ENCODE measurements around the gene HYAL2.

HYAL2 gene

DNA sequence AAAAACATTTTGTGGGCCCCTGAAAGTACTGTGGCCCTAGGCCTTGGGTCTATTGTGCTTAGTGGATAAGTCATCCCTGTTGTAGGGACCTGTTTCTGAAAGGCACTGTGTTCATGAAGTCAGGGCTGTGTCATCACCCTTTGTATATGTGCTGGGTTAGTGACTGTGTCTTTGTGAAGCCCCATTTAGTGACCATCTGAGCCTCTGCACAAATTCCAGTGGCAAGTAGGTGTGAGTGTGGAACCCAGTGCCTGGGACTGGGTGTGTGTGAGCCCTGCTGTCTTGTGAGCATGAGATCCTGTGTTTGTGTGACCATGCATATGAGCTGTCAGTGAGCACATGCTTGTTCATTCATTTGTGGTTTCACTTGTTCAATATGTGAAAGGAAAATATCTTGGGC is 17.9 kb downstream of the HYAL2 start:
- Histone ChIP-seq H3K4me3 (ENCODE audit: low read length in 2 of 2) (no peak overlapping the region), H3K18ac (ENCODE audit: low read length) (no peak overlapping the region), H3K36me3 (replicated peaks in 1 of 2; ENCODE audit: control insufficient read depth in 2 of 2, insufficient read depth in 2 of 2, low read length in 2 of 2) (peaks cover 2% of the 10 kb centered on the region in 2 donors), H2BK5ac (ENCODE audit: low read length) (no peak overlapping the region), H3K4me2 (ENCODE audit: insufficient read depth, low read length, poor library complexity, severe bottlenecking) (no peak overlapping the region), H3K9me3 (replicated peaks in 1 of 2; ENCODE audit: control insufficient read depth in 2 of 2, insufficient read depth in 1 of 2, low read depth in 1 of 2, low read length in 2 of 2) (peaks cover 0 to 7% of the 10 kb centered on the region in 2 donors), H3K4ac (ENCODE audit: low read length) (no peak overlapping the region), H3K27me3 (ENCODE audit: control insufficient read depth in 3 of 3, insufficient read depth in 3 of 3, low read depth in 1 of 3, low read length in 3 of 3) (no peaks in the 10 kb centered on the region), H3K4me1 (ENCODE audit: control insufficient read depth in 2 of 2, insufficient read depth in 1 of 2, low read depth in 1 of 2, low read length in 2 of 2) (peaks cover 8 to 12% of the 10 kb centered on the region in 2 donors), H2BK15ac (ENCODE audit: low read length) (no peak overlapping the region), H3K79me1 (ENCODE audit: low read depth, low read length) (no peaks in the 10 kb centered on the region), H4K91ac (ENCODE audit: low read depth, low read length, poor library complexity) (no peak overlapping the region), H4K8ac (ENCODE audit: low read depth, low read length) (no peak overlapping the region), H3K14ac (ENCODE audit: low read length) (no peak overlapping the region), H2BK12ac (ENCODE audit: low read length) (no peak overlapping the region), H3K27ac (replicated peaks; ENCODE audit: low read length) (no peak overlapping the region), H2AK5ac (ENCODE audit: low read depth, low read length) (no peak overlapping the region), H2BK120ac (ENCODE audit: low read depth, low read length) (no peak overlapping the region), H3K23ac (ENCODE audit: low read depth, low read length, poor library complexity) (no peak overlapping the region), H3K9ac (ENCODE audit: low read depth, low read length, poor library complexity) (no peak overlapping the region), H2AFZ (ENCODE audit: low read length) (no peak overlapping the region)
- no peak for DNase-seq (ENCODE audit: low spot score)

DNA sequence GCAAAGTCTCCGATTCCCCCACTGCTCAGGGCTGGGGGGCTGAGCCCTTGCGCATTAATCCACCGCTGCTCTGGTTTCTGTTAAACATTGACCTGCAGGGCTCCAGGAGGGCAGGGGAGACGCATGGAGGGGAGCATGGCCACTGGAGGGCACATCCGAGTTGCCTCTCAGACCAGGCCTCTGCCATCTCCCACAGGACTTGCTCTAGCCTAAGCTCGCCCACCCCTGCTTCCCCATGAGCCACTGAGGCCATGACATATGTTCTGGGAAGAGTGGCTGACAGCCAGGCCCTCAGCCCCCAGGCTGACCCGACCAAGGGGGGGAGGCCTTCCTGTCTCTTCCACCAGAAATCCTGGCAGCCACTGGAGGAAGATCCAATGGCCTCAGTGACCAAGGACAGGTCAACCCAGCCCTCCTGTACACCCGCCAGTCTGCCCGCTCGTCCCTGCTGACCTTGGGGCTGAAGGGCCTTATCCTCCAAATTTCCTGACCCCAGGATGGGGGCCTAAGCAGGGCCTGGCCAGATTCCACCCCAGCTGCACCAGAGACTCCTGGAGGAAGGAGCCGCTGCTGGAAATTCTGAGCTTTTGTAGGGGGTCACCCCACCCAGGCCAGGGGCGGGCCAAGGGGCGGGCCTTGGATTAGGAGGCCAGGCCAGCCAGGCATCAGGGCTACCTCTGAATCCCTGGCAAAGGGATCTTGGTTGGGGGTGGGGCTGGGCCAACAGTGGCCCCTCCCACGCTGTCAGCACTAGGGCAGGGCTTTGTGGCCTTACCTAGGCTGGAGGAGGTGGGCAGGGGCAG is 19.3 kb downstream of the HYAL2 start, which contains the start of gene HYAL1:
HYAL1 (minus strand) TSS at position 562 of the 803 bp plus-strand sequence. CDS start 618 bp downstream, outside the sequence.
- no peaks in the 10 kb centered on the region for H3K9me3 ChIP-seq (replicated peaks in 1 of 2; ENCODE audit: control insufficient read depth in 2 of 2, insufficient read depth in 1 of 2, low read depth in 1 of 2, low read length in 2 of 2)
- no peaks in the 10 kb centered on the region for H3K79me1 ChIP-seq (ENCODE audit: low read depth, low read length)
- no peak within 1 kb of the TSS for H2BK120ac ChIP-seq (ENCODE audit: low read depth, low read length)
- no peaks in the 10 kb centered on the region for H3K27me3 ChIP-seq (ENCODE audit: control insufficient read depth in 3 of 3, insufficient read depth in 3 of 3, low read depth in 1 of 3, low read length in 3 of 3)
- peaks cover 12 to 14% of the 10 kb centered on the region in 2 donors for H3K4me1 ChIP-seq (ENCODE audit: control insufficient read depth in 2 of 2, insufficient read depth in 1 of 2, low read depth in 1 of 2, low read length in 2 of 2)
- peak within 1 kb of the TSS; percentile 79 for H3K18ac ChIP-seq (ENCODE audit: low read length)
- H3K14ac ChIP-seq (ENCODE audit: low read length): peak within 1 kb of the TSS; percentile 84
- peak within 1 kb of the TSS; percentile 72 for H3K4ac ChIP-seq (ENCODE audit: low read length)
- H3K4me2 ChIP-seq (ENCODE audit: insufficient read depth, low read length, poor library complexity, severe bottlenecking): no peak within 1 kb of the TSS
- no peak within 1 kb of the TSS for H4K91ac ChIP-seq (ENCODE audit: low read depth, low read length, poor library complexity)
- H2BK5ac ChIP-seq (ENCODE audit: low read length): peak within 1 kb of the TSS; percentile 88
- H2BK12ac ChIP-seq (ENCODE audit: low read length): peak within 1 kb of the TSS; percentile 14
- H2AFZ ChIP-seq (ENCODE audit: low read length): no peak within 1 kb of the TSS
- no peak within 1 kb of the TSS for H3K4me3 ChIP-seq (ENCODE audit: low read length in 2 of 2)
- peak within 1 kb of the TSS; percentile 45 for H4K8ac ChIP-seq (ENCODE audit: low read depth, low read length)
- H3K9ac ChIP-seq (ENCODE audit: low read depth, low read length, poor library complexity): peak within 1 kb of the TSS; percentile 78
- peak within 1 kb of the TSS; percentile 96 for H2AK5ac ChIP-seq (ENCODE audit: low read depth, low read length)
- H3K36me3 ChIP-seq (replicated peaks in 1 of 2; ENCODE audit: control insufficient read depth in 2 of 2, insufficient read depth in 2 of 2, low read length in 2 of 2): no peaks in the 10 kb centered on the region
- no peak for DNase-seq (ENCODE audit: low spot score)
- H2BK15ac ChIP-seq (ENCODE audit: low read length): peak within 1 kb of the TSS; percentile 69
- peak within 1 kb of the TSS; percentile 60 for H3K23ac ChIP-seq (ENCODE audit: low read depth, low read length, poor library complexity)
- peak within 1 kb of the TSS; percentile 50 for H3K27ac ChIP-seq (replicated peaks; ENCODE audit: low read length)
- WGBS, 2 donors (ENCODE audit: extremely low coverage in 2 of 2, insufficient read length in 2 of 2, insufficient replicate concordance in 1 of 2): no CpG with 5 or more reads among the region's 14 CpGs

DNA sequence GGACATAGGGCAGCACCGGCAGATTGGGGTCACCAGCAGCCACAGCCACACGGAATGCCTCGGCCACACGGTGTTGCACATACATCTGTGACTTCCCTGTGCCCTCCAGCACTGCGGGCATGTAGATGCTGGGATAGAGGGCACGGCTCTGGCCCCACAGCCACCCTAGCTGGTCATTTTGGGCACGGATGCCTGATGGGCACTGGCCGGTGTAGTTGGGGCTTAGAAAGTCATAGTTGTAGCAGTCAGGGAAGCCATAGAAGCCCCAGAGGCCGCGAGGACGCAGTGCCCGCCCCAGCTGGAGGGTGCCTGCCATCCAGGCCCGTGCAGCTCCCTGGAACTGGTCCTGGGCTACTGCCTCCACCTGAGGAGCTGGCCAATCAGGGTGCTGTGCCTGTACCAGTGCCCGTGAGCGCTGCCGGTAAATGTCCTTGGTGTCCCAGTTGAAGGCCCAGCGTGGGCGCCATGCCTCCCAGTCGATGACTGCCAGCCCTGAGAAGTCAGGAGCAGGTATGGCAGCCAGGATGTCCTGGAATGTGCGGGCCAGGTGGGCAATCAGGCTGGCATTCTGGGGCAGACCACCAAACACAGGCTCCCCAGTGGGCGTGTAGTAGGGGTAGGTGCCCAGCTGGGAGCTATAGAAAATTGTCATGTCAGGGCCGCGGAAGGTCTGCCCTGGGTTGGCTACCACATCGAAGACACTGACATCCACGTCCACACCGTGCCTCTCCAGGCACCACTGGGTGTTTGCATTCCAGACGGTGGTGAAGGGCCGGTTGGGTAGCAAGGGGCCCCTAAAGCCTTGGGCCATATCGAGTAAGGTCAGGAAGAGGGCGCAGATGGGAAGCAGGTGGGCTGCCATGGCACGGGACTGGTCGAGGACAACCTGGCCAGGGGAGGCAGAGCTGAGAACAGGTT is 20.2 kb downstream of the HYAL2 start:
- Histone ChIP-seq H2BK12ac (ENCODE audit: low read length) (no peak overlapping the region), H3K36me3 (replicated peaks in 1 of 2; ENCODE audit: control insufficient read depth in 2 of 2, insufficient read depth in 2 of 2, low read length in 2 of 2) (no peaks in the 10 kb centered on the region), H3K79me1 (ENCODE audit: low read depth, low read length) (no peaks in the 10 kb centered on the region), H2BK5ac (ENCODE audit: low read length) (peak overlapping the region; percentile 88), H3K4me2 (ENCODE audit: insufficient read depth, low read length, poor library complexity, severe bottlenecking) (no peak overlapping the region), H3K4ac (ENCODE audit: low read length) (peak overlapping the region; percentile 72), H2AK5ac (ENCODE audit: low read depth, low read length) (peak overlapping the region; percentile 96), H3K4me3 (ENCODE audit: low read length in 2 of 2) (peak overlapping the region in 1 of 2 donors; percentile 11), H2BK15ac (ENCODE audit: low read length) (peak overlapping the region; percentile 69), H2BK120ac (ENCODE audit: low read depth, low read length) (no peak overlapping the region), H3K23ac (ENCODE audit: low read depth, low read length, poor library complexity) (no peak overlapping the region), H3K4me1 (ENCODE audit: control insufficient read depth in 2 of 2, insufficient read depth in 1 of 2, low read depth in 1 of 2, low read length in 2 of 2) (peaks cover 12 to 14% of the 10 kb centered on the region in 2 donors), H3K9me3 (replicated peaks in 1 of 2; ENCODE audit: control insufficient read depth in 2 of 2, insufficient read depth in 1 of 2, low read depth in 1 of 2, low read length in 2 of 2) (no peaks in the 10 kb centered on the region), H2AFZ (ENCODE audit: low read length) (no peak overlapping the region), H3K9ac (ENCODE audit: low read depth, low read length, poor library complexity) (peak overlapping the region; percentile 78), H4K91ac (ENCODE audit: low read depth, low read length, poor library complexity) (no peak overlapping the region), H3K14ac (ENCODE audit: low read length) (peak overlapping the region; percentile 84), H4K8ac (ENCODE audit: low read depth, low read length) (peak overlapping the region; percentile 45), H3K27me3 (ENCODE audit: control insufficient read depth in 3 of 3, insufficient read depth in 3 of 3, low read depth in 1 of 3, low read length in 3 of 3) (no peaks in the 10 kb centered on the region), H3K18ac (ENCODE audit: low read length) (peak overlapping the region; percentile 70), H3K27ac (replicated peaks; ENCODE audit: low read length) (no peak overlapping the region)
- no peak for DNase-seq (ENCODE audit: low spot score)
- WGBS, 2 donors (ENCODE audit: extremely low coverage in 2 of 2, insufficient read length in 2 of 2, insufficient replicate concordance in 1 of 2): no CpG with 5 or more reads among the region's 32 CpGs
